ENCODE measurements around the gene TUBGCP5. TPM values are rescaled to one million over a fixed set of nuclear protein-coding genes. Genes with fewer than 3 reads are reported as not detected.

TUBGCP5 gene
- total and polyA plus RNA-seq, 2 donors (not counting 3 experiments of a cell fraction or from before 2014, with no cell fraction given): 6.7 to 18.6 TPM

- no peak overlapping the region for H3K9ac ChIP-seq (replicated peaks; ENCODE audit: extremely low read depth, insufficient read depth, low read length)
- no peak for TF ChIP-seq JUN (IDR thresholded peaks at IDR 0.05; ENCODE audit: borderline replicate concordance, insufficient read depth, insufficient read length, low read depth)
- TF ChIP-seq MYC (IDR thresholded peaks at IDR 0.05; ENCODE audit: low read depth, low read length): no peak
- no peak for TF ChIP-seq EZH2 (IDR thresholded peaks at IDR 0.05; ENCODE audit: borderline replicate concordance, low read depth, low read length, severe bottlenecking)
- no peak for TF ChIP-seq CTCF (IDR thresholded peaks at IDR 0.05; ENCODE audit: extremely low read depth in 1 of 2, insufficient read depth in 1 of 2, low read depth in 1 of 2, low read length in 2 of 2)
- no peak for TF ChIP-seq GATA2 (IDR thresholded peaks at IDR 0.05; ENCODE audit: insufficient read depth, insufficient read length, low read depth, low read length)
- TF ChIP-seq, protein P1, sequence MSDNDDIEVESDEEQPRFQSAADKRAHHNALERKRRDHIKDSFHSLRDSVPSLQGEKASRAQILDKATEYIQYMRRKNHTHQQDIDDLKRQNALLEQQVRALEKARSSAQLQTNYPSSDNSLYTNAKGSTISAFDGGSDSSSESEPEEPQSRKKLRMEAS (IDR thresholded peaks at IDR 0.05; ENCODE audit: insufficient read depth, insufficient read length): no peak
- TF ChIP-seq FOS (IDR thresholded peaks at IDR 0.05; ENCODE audit: borderline replicate concordance, insufficient read depth, low read length): no peak
- TF ChIP-seq POLR2AphosphoS5 (IDR thresholded peaks at IDR 0.05; ENCODE audit: insufficient read depth, low read depth, low read length): no peak
- TF ChIP-seq POLR2A (IDR thresholded peaks at IDR 0.05; ENCODE audit: low read depth, low read length): no peak
- intact Hi-C loops (cut with micrococcal nuclease) (no loop called here), dilution Hi-C loops (cut with MboI; ENCODE audit: extremely low pct_ligation_motif_present, low sequenced_read_pairs) (no loop called here)
- H3K9me1 ChIP-seq (replicated peaks; ENCODE audit: control insufficient read depth, extremely low read depth, insufficient read depth, low read length): no peaks in the 10 kb centered on the region
- ChIA-PET POLR2A (no interaction called here), CTCF (interaction anchor here (0.6 kb wide), 1 partner anchor 37 kb away, joined by 3 read pairs; no protein-coding TSS in a partner anchor)
- no TSS peak for BruUV-seq (replicated peaks)
- H2AFZ ChIP-seq (ENCODE audit: low read depth, low read length): no peak overlapping the region
- no peaks in the 10 kb centered on the region for H3K4me1 ChIP-seq (ENCODE audit: control insufficient read depth, extremely low read depth, insufficient read depth, low read length)
- no peak overlapping the region for H3K27ac ChIP-seq (ENCODE audit: insufficient read depth, low read depth, low read length)
- H3K4me2 ChIP-seq (ENCODE audit: insufficient read depth, low read length): no peak overlapping the region
- DNase-seq (ENCODE audit: low read depth, low spot score) (no peak), FAIRE-seq (no peak)
- H4K20me1 ChIP-seq (replicated peaks; ENCODE audit: control insufficient read depth, extremely low read depth, insufficient read depth, low read length): no peaks in the 10 kb centered on the region
- H3K4me3 ChIP-seq (replicated peaks in 1 of 3; ENCODE audit: insufficient read depth in 1 of 3, low read depth in 1 of 3, low read length in 3 of 3): no peak overlapping the region
- no peaks in the 10 kb centered on the region for H3K36me3 ChIP-seq (ENCODE audit: control insufficient read depth in 2 of 2, extremely low read depth in 1 of 2, insufficient read depth in 2 of 2, low read length in 2 of 2)
- H3K79me2 ChIP-seq (ENCODE audit: control insufficient read depth, insufficient read depth, low read length): no peaks in the 10 kb centered on the region
- H3K27me3 ChIP-seq (ENCODE audit: control insufficient read depth in 2 of 2, insufficient read depth in 2 of 2, low read length in 2 of 2): no peaks in the 10 kb centered on the region
- H3K9me3 ChIP-seq (replicated peaks; ENCODE audit: control insufficient read depth, insufficient read depth, low read length): no peaks in the 10 kb centered on the region
These were observed 13.2 kb upstream of the TUBGCP5 start for GRCh38 chr15:23052522-23052921.
